ENCODE measurements around the gene FSD1L. TPM values are rescaled to one million over a fixed set of nuclear protein-coding genes. Genes with fewer than 3 reads are reported as not detected.

Gene FSD1L
- total and polyA plus RNA-seq, 4 donors: 17.6 to 61.1 (median 25.7) TPM

DNA sequence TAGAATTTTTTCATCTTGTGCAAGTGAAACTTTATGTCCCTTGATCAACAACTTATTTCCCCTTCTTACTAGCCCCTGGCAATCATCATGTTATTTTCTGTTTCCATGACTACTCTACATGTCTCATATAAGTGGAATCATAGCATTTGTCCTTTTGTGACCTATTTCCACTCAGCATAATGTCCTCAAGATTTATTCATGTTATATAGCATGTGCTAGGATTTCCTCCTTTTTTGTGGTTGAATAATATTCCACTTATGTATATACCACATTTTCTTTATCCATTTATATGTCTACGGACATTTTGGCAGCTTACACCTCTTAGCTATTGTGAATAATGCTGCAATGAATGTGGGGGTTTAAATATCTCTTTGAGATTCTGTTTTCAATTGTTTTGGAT lies 21.0 kb downstream of the FSD1L start:
- no peaks in the 10 kb centered on the region for H3K4me1 ChIP-seq (ENCODE audit: control insufficient read depth, insufficient read depth, low read length)
- H3K27me3 ChIP-seq (ENCODE audit: control insufficient read depth, insufficient read depth, low read length): no peaks in the 10 kb centered on the region
- no peaks in the 10 kb centered on the region for H3K9me3 ChIP-seq (ENCODE audit: control insufficient read depth, insufficient read depth, low read length)
- H3K36me3 ChIP-seq (ENCODE audit: control insufficient read depth, insufficient read depth, low read length): peaks cover 6% of the 10 kb centered on the region
- H3K27ac ChIP-seq (ENCODE audit: low read depth, low read length): no peak overlapping the region
- DNase-seq (ENCODE audit: low read depth in 4 of 6, low spot score in 6 of 6): no peak
- H3K4me3 ChIP-seq (ENCODE audit: low read depth, low read length): no peak overlapping the region
- WGBS (ENCODE audit: insufficient coverage): no CpG with 5 or more reads among the region's 1 CpG

DNA sequence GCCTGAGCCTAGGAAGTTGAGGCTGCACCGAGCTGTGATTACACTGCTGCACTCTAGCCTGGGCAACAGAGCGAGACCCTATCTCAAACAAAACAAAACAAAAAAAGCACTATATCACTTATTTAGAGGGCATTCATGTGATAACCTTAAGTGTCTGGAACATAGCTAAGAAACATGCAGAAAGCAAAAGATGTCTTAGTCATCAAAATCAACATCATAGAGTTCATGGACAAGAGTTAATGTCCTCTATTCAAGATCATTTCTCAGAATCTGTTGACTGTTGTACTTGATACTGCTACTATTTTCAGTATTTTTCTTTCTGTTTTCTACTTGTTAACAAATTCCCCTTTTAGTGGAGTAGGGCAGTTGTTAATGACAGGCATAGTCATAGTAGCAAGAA lies 25.4 kb downstream of the FSD1L start:
- peaks cover 3% of the 10 kb centered on the region for H3K36me3 ChIP-seq (ENCODE audit: control insufficient read depth, insufficient read depth, low read length)
- DNase-seq (ENCODE audit: low read depth in 4 of 6, low spot score in 6 of 6): no peak
- H3K4me3 ChIP-seq (ENCODE audit: low read depth, low read length): no peak overlapping the region
- H3K27ac ChIP-seq (ENCODE audit: low read depth, low read length): no peak overlapping the region
- H3K27me3 ChIP-seq (ENCODE audit: control insufficient read depth, insufficient read depth, low read length): no peaks in the 10 kb centered on the region
- no CpG with 5 or more reads among the region's 2 CpGs for WGBS (ENCODE audit: insufficient coverage)
- H3K4me1 ChIP-seq (ENCODE audit: control insufficient read depth, insufficient read depth, low read length): no peaks in the 10 kb centered on the region
- no peaks in the 10 kb centered on the region for H3K9me3 ChIP-seq (ENCODE audit: control insufficient read depth, insufficient read depth, low read length)

DNA sequence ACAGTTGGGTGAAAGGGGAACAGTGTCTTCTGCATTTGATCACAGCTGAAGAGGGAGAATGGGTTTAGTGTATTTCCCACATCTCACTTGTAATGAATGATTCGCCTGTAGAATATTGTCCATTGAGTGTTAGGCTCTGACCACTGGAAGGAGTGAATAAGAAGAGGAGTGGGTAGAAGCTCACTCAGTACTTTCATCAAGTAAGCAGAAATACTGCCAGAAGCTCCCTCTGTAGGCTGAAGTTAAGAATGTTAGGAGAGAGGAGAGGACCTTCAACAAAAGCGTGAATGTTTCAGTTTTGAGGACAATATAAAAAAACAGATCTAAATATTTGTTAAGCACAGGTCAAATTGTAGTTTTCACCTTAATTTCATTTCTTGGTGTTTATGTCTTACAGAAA lies 27.5 kb downstream of the FSD1L start:
- Histone ChIP-seq H3K36me3 (ENCODE audit: control insufficient read depth, insufficient read depth, low read length) (no peaks in the 10 kb centered on the region), H3K27me3 (ENCODE audit: control insufficient read depth, insufficient read depth, low read length) (no peaks in the 10 kb centered on the region), H3K27ac (ENCODE audit: low read depth, low read length) (no peak overlapping the region), H3K4me3 (ENCODE audit: low read depth, low read length) (no peak overlapping the region), H3K9me3 (ENCODE audit: control insufficient read depth, insufficient read depth, low read length) (no peaks in the 10 kb centered on the region), H3K4me1 (ENCODE audit: control insufficient read depth, insufficient read depth, low read length) (no peaks in the 10 kb centered on the region)
- DNase-seq (ENCODE audit: low read depth in 4 of 6, low spot score in 6 of 6): peak in 3 of 6 donors; percentile 33 to 63 (median 53)
- no CpG with 5 or more reads among the region's 2 CpGs for WGBS (ENCODE audit: insufficient coverage)

DNA sequence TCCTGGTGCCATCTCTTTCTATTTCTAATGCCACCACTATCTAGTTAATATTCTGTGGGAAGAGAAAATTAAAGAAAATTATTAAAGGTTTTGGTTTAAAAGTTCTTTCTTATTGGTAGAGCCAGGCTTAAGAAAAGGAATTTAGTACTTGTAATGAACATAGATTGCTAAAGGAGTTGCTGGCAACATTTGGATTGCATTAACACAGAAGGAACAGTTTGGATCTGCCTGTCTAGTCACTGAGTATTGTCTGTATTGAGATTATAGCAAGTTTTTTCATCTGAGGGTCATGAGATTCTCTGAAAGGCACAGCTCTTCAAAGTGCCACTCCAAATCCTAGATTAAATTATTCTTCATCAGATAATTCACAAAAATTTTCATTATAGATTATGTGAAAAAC lies 32.0 kb downstream of the FSD1L start:
- Histone ChIP-seq H3K4me1 (ENCODE audit: control insufficient read depth, insufficient read depth, low read length) (no peaks in the 10 kb centered on the region), H3K4me3 (ENCODE audit: low read depth, low read length) (no peak overlapping the region), H3K27me3 (ENCODE audit: control insufficient read depth, insufficient read depth, low read length) (no peaks in the 10 kb centered on the region), H3K36me3 (ENCODE audit: control insufficient read depth, insufficient read depth, low read length) (peaks cover 2% of the 10 kb centered on the region), H3K27ac (ENCODE audit: low read depth, low read length) (no peak overlapping the region), H3K9me3 (ENCODE audit: control insufficient read depth, insufficient read depth, low read length) (no peaks in the 10 kb centered on the region)
- no peak for DNase-seq (ENCODE audit: low read depth in 4 of 6, low spot score in 6 of 6)

GRCh38 chr9:105483618-105484017 lies 35.8 kb downstream of the FSD1L start:
- no peak overlapping the region for H3K4me3 ChIP-seq (ENCODE audit: low read depth, low read length)

GRCh38 chr9:105484226-105484625 lies 36.4 kb downstream of the FSD1L start:
- DNase-seq (ENCODE audit: low read depth in 4 of 6, low spot score in 6 of 6): no peak
- Histone ChIP-seq H3K36me3 (ENCODE audit: control insufficient read depth, insufficient read depth, low read length) (peaks cover 6% of the 10 kb centered on the region), H3K27me3 (ENCODE audit: control insufficient read depth, insufficient read depth, low read length) (no peaks in the 10 kb centered on the region), H3K27ac (ENCODE audit: low read depth, low read length) (no peak overlapping the region), H3K9me3 (ENCODE audit: control insufficient read depth, insufficient read depth, low read length) (no peaks in the 10 kb centered on the region), H3K4me3 (ENCODE audit: low read depth, low read length) (no peak overlapping the region), H3K4me1 (ENCODE audit: control insufficient read depth, insufficient read depth, low read length) (no peaks in the 10 kb centered on the region)
- no CpG with 5 or more reads among the region's 2 CpGs for WGBS (ENCODE audit: insufficient coverage)

More at GRCh38 chr9:105483618-105484017, 35.8 kb downstream of the FSD1L start:
- DNase-seq (ENCODE audit: low read depth in 4 of 6, low spot score in 6 of 6): no peak
- Histone ChIP-seq H3K9me3 (ENCODE audit: control insufficient read depth, insufficient read depth, low read length) (no peaks in the 10 kb centered on the region), H3K27me3 (ENCODE audit: control insufficient read depth, insufficient read depth, low read length) (no peaks in the 10 kb centered on the region), H3K4me1 (ENCODE audit: control insufficient read depth, insufficient read depth, low read length) (no peaks in the 10 kb centered on the region), H3K27ac (ENCODE audit: low read depth, low read length) (no peak overlapping the region), H3K36me3 (ENCODE audit: control insufficient read depth, insufficient read depth, low read length) (peaks cover 6% of the 10 kb centered on the region)

- no peak for DNase-seq (ENCODE audit: low read depth in 4 of 6, low spot score in 6 of 6)
- Histone ChIP-seq H3K4me3 (ENCODE audit: low read depth, low read length) (no peak overlapping the region), H3K4me1 (ENCODE audit: control insufficient read depth, insufficient read depth, low read length) (no peaks in the 10 kb centered on the region), H3K27ac (ENCODE audit: low read depth, low read length) (no peak overlapping the region), H3K9me3 (ENCODE audit: control insufficient read depth, insufficient read depth, low read length) (no peaks in the 10 kb centered on the region), H3K27me3 (ENCODE audit: control insufficient read depth, insufficient read depth, low read length) (no peaks in the 10 kb centered on the region), H3K36me3 (ENCODE audit: control insufficient read depth, insufficient read depth, low read length) (peaks cover 6% of the 10 kb centered on the region)
These were observed 37.3 kb downstream of the FSD1L start for GRCh38 chr9:105485131-105485530.

- no peak for DNase-seq (ENCODE audit: low read depth in 4 of 6, low spot score in 6 of 6)
- H3K4me3 ChIP-seq (ENCODE audit: low read depth, low read length): no peak overlapping the region
- no peaks in the 10 kb centered on the region for H3K27me3 ChIP-seq (ENCODE audit: control insufficient read depth, insufficient read depth, low read length)
- no peaks in the 10 kb centered on the region for H3K36me3 ChIP-seq (ENCODE audit: control insufficient read depth, insufficient read depth, low read length)
- WGBS (ENCODE audit: insufficient coverage): no CpG with 5 or more reads among the region's 2 CpGs
- H3K27ac ChIP-seq (ENCODE audit: low read depth, low read length): no peak overlapping the region
- H3K9me3 ChIP-seq (ENCODE audit: control insufficient read depth, insufficient read depth, low read length): no peaks in the 10 kb centered on the region
- H3K4me1 ChIP-seq (ENCODE audit: control insufficient read depth, insufficient read depth, low read length): no peaks in the 10 kb centered on the region
These were observed 49.0 kb downstream of the FSD1L start for GRCh38 chr9:105496826-105497225.

DNA sequence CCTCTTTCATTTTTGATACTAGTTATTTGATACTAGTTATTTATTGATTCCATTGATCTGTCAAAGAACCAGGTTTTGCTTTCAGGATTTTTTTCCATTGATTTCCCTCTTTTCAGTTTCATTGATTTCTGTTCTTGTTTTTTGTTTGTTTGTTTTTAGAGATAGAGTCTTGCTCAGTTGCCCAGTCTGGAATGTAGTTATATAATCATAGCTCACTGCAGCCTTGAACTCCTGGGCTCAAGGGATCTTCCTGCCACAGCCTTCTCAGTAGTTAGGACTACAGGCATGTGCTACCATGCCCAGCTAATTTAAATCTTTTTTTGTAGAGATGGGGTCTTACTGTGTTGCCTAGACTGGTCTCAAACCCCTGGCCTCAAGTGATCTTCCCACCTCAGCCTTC lies 49.9 kb downstream of the FSD1L start:
- DNase-seq (ENCODE audit: low read depth in 4 of 6, low spot score in 6 of 6): no peak

GRCh38 chr9:105500108-105500766 lies 52.4 kb downstream of the FSD1L start:
- Histone ChIP-seq H3K4me1 (ENCODE audit: control insufficient read depth, insufficient read depth, low read length) (no peaks in the 10 kb centered on the region), H3K27me3 (ENCODE audit: control insufficient read depth, insufficient read depth, low read length) (no peaks in the 10 kb centered on the region), H3K27ac (ENCODE audit: low read depth, low read length) (no peak overlapping the region), H3K9me3 (ENCODE audit: control insufficient read depth, insufficient read depth, low read length) (no peaks in the 10 kb centered on the region), H3K4me3 (ENCODE audit: low read depth, low read length) (no peak overlapping the region), H3K36me3 (ENCODE audit: control insufficient read depth, insufficient read depth, low read length) (no peaks in the 10 kb centered on the region)
- WGBS (ENCODE audit: insufficient coverage): no CpG with 5 or more reads among the region's 2 CpGs
- no peak for DNase-seq (ENCODE audit: low read depth in 4 of 6, low spot score in 6 of 6)

More for the DNA sequence above, 49.9 kb downstream of the FSD1L start:
- no peaks in the 10 kb centered on the region for H3K36me3 ChIP-seq (ENCODE audit: control insufficient read depth, insufficient read depth, low read length)
- no peaks in the 10 kb centered on the region for H3K9me3 ChIP-seq (ENCODE audit: control insufficient read depth, insufficient read depth, low read length)
- H3K27me3 ChIP-seq (ENCODE audit: control insufficient read depth, insufficient read depth, low read length): no peaks in the 10 kb centered on the region
- H3K27ac ChIP-seq (ENCODE audit: low read depth, low read length): no peak overlapping the region
- H3K4me3 ChIP-seq (ENCODE audit: low read depth, low read length): no peak overlapping the region
- H3K4me1 ChIP-seq (ENCODE audit: control insufficient read depth, insufficient read depth, low read length): no peaks in the 10 kb centered on the region
